ENCODE data around the gene MIPOL1.

DNA sequence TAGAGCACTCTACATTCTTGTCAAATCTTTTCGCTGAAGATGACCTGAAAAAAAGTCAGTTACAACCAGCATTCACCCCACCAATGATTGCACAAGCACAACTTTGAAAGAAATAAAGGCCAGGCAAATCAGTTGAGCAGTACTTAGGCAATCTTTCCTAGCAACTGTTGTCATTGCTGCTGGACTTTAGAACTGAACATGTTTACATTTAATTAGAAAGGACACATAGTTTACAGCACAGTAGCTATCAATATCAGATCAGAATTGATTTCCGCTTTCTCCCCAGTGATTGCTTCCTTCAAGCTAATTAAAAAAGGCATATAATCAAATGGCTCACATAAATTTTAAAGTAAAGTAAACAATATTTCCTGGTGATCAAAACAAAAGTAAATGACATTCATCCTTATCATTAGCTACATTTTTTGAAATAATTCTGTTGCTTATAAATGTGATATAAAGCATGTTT lies 268.9 kb downstream of the MIPOL1 start:
- TF ChIP-seq, protein P1, sequence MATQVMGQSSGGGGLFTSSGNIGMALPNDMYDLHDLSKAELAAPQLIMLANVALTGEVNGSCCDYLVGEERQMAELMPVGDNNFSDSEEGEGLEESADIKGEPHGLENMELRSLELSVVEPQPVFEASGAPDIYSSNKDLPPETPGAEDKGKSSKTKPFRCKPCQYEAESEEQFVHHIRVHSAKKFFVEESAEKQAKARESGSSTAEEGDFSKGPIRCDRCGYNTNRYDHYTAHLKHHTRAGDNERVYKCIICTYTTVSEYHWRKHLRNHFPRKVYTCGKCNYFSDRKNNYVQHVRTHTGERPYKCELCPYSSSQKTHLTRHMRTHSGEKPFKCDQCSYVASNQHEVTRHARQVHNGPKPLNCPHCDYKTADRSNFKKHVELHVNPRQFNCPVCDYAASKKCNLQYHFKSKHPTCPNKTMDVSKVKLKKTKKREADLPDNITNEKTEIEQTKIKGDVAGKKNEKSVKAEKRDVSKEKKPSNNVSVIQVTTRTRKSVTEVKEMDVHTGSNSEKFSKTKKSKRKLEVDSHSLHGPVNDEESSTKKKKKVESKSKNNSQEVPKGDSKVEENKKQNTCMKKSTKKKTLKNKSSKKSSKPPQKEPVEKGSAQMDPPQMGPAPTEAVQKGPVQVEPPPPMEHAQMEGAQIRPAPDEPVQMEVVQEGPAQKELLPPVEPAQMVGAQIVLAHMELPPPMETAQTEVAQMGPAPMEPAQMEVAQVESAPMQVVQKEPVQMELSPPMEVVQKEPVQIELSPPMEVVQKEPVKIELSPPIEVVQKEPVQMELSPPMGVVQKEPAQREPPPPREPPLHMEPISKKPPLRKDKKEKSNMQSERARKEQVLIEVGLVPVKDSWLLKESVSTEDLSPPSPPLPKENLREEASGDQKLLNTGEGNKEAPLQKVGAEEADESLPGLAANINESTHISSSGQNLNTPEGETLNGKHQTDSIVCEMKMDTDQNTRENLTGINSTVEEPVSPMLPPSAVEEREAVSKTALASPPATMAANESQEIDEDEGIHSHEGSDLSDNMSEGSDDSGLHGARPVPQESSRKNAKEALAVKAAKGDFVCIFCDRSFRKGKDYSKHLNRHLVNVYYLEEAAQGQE (IDR thresholded peaks at IDR 0.05; ENCODE audit: low read depth) = no peak
- TF ChIP-seq POLR2A (IDR thresholded peaks at IDR 0.05; ENCODE audit: borderline replicate concordance, extremely low read depth, insufficient read depth, insufficient read length) (no peak), ZNF274 (IDR thresholded peaks at IDR 0.05; ENCODE audit: low read depth, low read length) (no peak)
- TF ChIP-seq, protein P2, sequence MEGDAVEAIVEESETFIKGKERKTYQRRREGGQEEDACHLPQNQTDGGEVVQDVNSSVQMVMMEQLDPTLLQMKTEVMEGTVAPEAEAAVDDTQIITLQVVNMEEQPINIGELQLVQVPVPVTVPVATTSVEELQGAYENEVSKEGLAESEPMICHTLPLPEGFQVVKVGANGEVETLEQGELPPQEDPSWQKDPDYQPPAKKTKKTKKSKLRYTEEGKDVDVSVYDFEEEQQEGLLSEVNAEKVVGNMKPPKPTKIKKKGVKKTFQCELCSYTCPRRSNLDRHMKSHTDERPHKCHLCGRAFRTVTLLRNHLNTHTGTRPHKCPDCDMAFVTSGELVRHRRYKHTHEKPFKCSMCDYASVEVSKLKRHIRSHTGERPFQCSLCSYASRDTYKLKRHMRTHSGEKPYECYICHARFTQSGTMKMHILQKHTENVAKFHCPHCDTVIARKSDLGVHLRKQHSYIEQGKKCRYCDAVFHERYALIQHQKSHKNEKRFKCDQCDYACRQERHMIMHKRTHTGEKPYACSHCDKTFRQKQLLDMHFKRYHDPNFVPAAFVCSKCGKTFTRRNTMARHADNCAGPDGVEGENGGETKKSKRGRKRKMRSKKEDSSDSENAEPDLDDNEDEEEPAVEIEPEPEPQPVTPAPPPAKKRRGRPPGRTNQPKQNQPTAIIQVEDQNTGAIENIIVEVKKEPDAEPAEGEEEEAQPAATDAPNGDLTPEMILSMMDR (IDR thresholded peaks at IDR 0.05 in 2 of 3, conservative IDR thresholded peaks at IDR 0.05 in 1 of 3; ENCODE audit: borderline replicate concordance in 1 of 3, insufficient read depth in 1 of 3, low read depth in 2 of 3, low read length in 2 of 3) = no peak

All from HCT116 (cell line).